Choroid plexus epithelial cell (primary cell): Measurements from ENCODE around the gene NLRP13.

ENCODE experiments used
- DNase-seq: peaks from one replicate; pipeline ENCODE4 v3.0.0-alpha.2; 2010; ENCODE audit warnings: low read depth
- H3K4me3 ChIP-seq: 2 replicates; pipeline ENCODE4 v1.5.1; 2011; ENCODE audit warnings: low read depth, mild to moderate bottlenecking, control low read depth, low read length, moderate library complexity
- CTCF ChIP-seq: conservative IDR thresholded peaks from 2 replicates; pipeline ENCODE4 v1.5.1; 2011; ENCODE audit warnings: low read depth, mild to moderate bottlenecking, control low read depth, inconsistent platforms, low read length, moderate library complexity

The NLRP13 gene

GRCh38 chr19:55913643-55914268, 18.4 kb downstream of the NLRP13 start:
- H3K4me3 ChIP-seq, result no peak overlapping the region
- no peak for TF ChIP-seq CTCF
- no peak for DNase-seq

- H3K4me3 ChIP-seq, result no peak overlapping the region
- DNase-seq, result no peak
- no peak for TF ChIP-seq CTCF
Observed at GRCh38 chr19:55912916-55913315, 19.2 kb downstream of the NLRP13 start.

- DNase-seq, result no peak
- H3K4me3 ChIP-seq, result no peak overlapping the region
- TF ChIP-seq CTCF, result no peak
Observed at GRCh38 chr19:55909801-55910200, 22.3 kb downstream of the NLRP13 start.

- H3K4me3 ChIP-seq, result no peak overlapping the region
- no peak for TF ChIP-seq CTCF
- no peak for DNase-seq
Observed at GRCh38 chr19:55907746-55908145, 24.4 kb downstream of the NLRP13 start.

GRCh38 chr19:55907286-55907685, 24.9 kb downstream of the NLRP13 start:
- no peak for DNase-seq
- TF ChIP-seq CTCF, result no peak
- H3K4me3 ChIP-seq, result no peak overlapping the region

GRCh38 chr19:55902080-55902751, 29.9 kb downstream of the NLRP13 start:
- H3K4me3 ChIP-seq, result no peak overlapping the region
- TF ChIP-seq CTCF, result no peak

GRCh38 chr19:55901369-55902079, 30.6 kb downstream of the NLRP13 start:
- no peak overlapping the region for H3K4me3 ChIP-seq
- no peak for DNase-seq
- TF ChIP-seq CTCF, result no peak

More at GRCh38 chr19:55902080-55902751, 29.9 kb downstream of the NLRP13 start:
- DNase-seq, result no peak
